SK-N-SH (cell line): ENCODE results near the gene TAMALIN. TPM values are rescaled to one million over a fixed set of nuclear protein-coding genes. Genes with fewer than 3 reads are reported as not detected.

Source experiments
- CTCF ChIA-PET: fragments of 300-600, 350-600 bp; formaldehyde crosslinking; extraction: SDS; loops from one replicate; lab custom pipeline; 2021; lab: Yijun Ruan, JAX
- POLR2A ChIA-PET: fragments of 350-600 bp; sonication (Branson Sonifier 250); formaldehyde crosslinking; extraction: SDS; loops from one replicate; lab custom pipeline; 2020; ENCODE audit warnings: antibody characterized with exemption, inconsistent platforms; lab: Yijun Ruan, JAX
- DNase-seq: peaks from one replicate; pipeline ENCODE4 v3.0.0; 2012
- H2AFZ ChIP-seq: fragments of 200-600 bp; sonication (generic); 2 replicates; pipeline ENCODE4 v1.8.1; 2016; ENCODE audit warnings: antibody characterized with exemption, mild to moderate bottlenecking, low read depth
- H3F3A ChIP-seq: fragments of 200-600 bp; sonication (generic); replicated peaks from 2 replicates; pipeline ENCODE3; 2016; ENCODE audit warnings: antibody characterized with exemption, mild to moderate bottlenecking; ENCODE audit not compliant: insufficient read depth
- H3K27ac ChIP-seq, 2 experiments: fragments of 200-500 bp in 1 of 2; fragments of 200-600 bp in 1 of 2; sonication (Bioruptor generic) in 1 of 2; sonication (generic), shearing (Covaris generic) in 1 of 2; 2 replicates each; pipeline versions ENCODE4 v1.5.1 to v1.6.1; 2014 to 2016; ENCODE audit warnings: low read depth in 2 of 2, inconsistent platforms in 1 of 2, low read length in 1 of 2, mild to moderate bottlenecking in 1 of 2, mixed read lengths in 1 of 2
- H3K27me3 ChIP-seq: fragments of 200-600 bp; sonication (generic), shearing (Covaris generic); 2 replicates; pipeline ENCODE4 v1.6.1; 2016; ENCODE audit warnings: mixed run types; ENCODE audit not compliant: insufficient read depth
- H3K36me3 ChIP-seq, 2 experiments: fragments of 200-500 bp in 1 of 2; fragments of 200-600 bp in 1 of 2; sonication (Bioruptor generic) in 1 of 2; sonication (generic) in 1 of 2; replicated peaks in 1 of 2; 2 replicates each; pipeline versions ENCODE3 to v1.5.1; 2014 to 2016; ENCODE audit warnings: low read length in 1 of 2, mild to moderate bottlenecking in 1 of 2; ENCODE audit not compliant: insufficient read depth in 2 of 2, control insufficient read depth in 1 of 2
- H3K4me1 ChIP-seq, 2 experiments: fragments of 200-500 bp in 1 of 2; fragments of 200-600 bp in 1 of 2; sonication (Bioruptor generic) in 1 of 2; sonication (generic), shearing (Covaris generic) in 1 of 2; 2 replicates each; pipeline versions ENCODE4 v1.5.1 to v1.6.1; 2014 to 2016; ENCODE audit warnings: low read depth in 1 of 2, low read length in 1 of 2, mixed run types in 1 of 2; ENCODE audit not compliant: insufficient read depth in 2 of 2, control insufficient read depth in 1 of 2
- H3K4me2 ChIP-seq: fragments of 200-600 bp; sonication (generic), shearing (Covaris generic); 2 replicates; pipeline ENCODE4 v1.6.1; 2017; ENCODE audit warnings: mixed run types
- H3K4me3 ChIP-seq, 2 experiments: fragments of 200-500 bp in 1 of 2; fragments of 200-600 bp in 1 of 2; sonication (Bioruptor generic) in 1 of 2; sonication (generic), shearing (Covaris generic) in 1 of 2; 2 replicates each; pipeline versions ENCODE4 v1.5.1 to v1.8.1; 2014 to 2016; ENCODE audit warnings: low read depth in 2 of 2, inconsistent platforms in 1 of 2, low read length in 1 of 2, mild to moderate bottlenecking in 1 of 2, mixed read lengths in 1 of 2, moderate library complexity in 1 of 2
- H3K79me2 ChIP-seq: fragments of 200-600 bp; sonication (generic); 2 replicates; pipeline ENCODE4 v1.8.1; 2017; ENCODE audit warnings: mild to moderate bottlenecking; ENCODE audit not compliant: insufficient read depth
- H3K9ac ChIP-seq: fragments of 200-600 bp; sonication (generic); 2 replicates; pipeline ENCODE4 v1.6.1; 2017; ENCODE audit warnings: mixed run types
- H3K9me2 ChIP-seq: fragments of 200-600 bp; sonication (generic); 2 replicates; pipeline ENCODE4 v1.6.1; 2017; ENCODE audit warnings: mixed run types
- H3K9me3 ChIP-seq: fragments of 200-600 bp; sonication (generic); 2 replicates; pipeline ENCODE4 v1.6.1; 2017; ENCODE audit warnings: mixed run types, mild to moderate bottlenecking, moderate library complexity
- H4K20me1 ChIP-seq: fragments of 200-600 bp; sonication (generic); 2 replicates; pipeline ENCODE4 v1.6.1; 2017; ENCODE audit warnings: mild to moderate bottlenecking, mixed run types; ENCODE audit not compliant: insufficient read depth
- CTCF ChIP-seq: fragments of 200-600 bp; sonication (generic); IDR thresholded peaks from 2 replicates; pipeline ENCODE4 v1.6.1; 2017; ENCODE audit warnings: antibody characterized with exemption, mild to moderate bottlenecking, moderate library complexity
- FOXJ3 ChIP-seq: sonication (generic); formaldehyde crosslinking; IDR thresholded peaks from 2 replicates; pipeline ENCODE4 v1.5.1; 2020; ENCODE audit warnings: mild to moderate bottlenecking, missing genetic modification reagents
- JUND ChIP-seq: IDR thresholded peaks from 2 replicates; pipeline ENCODE4 v1.4.0; 2012
- MEF2A ChIP-seq: IDR thresholded peaks from 2 replicates; pipeline ENCODE4 v1.4.0; 2012; ENCODE audit warnings: low read depth, borderline replicate concordance
- MXI1 ChIP-seq: IDR thresholded peaks from 2 replicates; pipeline ENCODE4 v1.6.1; 2012; ENCODE audit warnings: mild to moderate bottlenecking, low read depth, low read length, improper control_type of control experiment
- NFIC ChIP-seq: IDR thresholded peaks from 2 replicates; pipeline ENCODE4 v1.4.0; 2012; ENCODE audit warnings: borderline replicate concordance
- PBX3 ChIP-seq: IDR thresholded peaks from 2 replicates; pipeline ENCODE4; 2012
- POLR2AphosphoS5 ChIP-seq: IDR thresholded peaks from 2 replicates; pipeline ENCODE4 v1.6.1; 2012; ENCODE audit warnings: low read depth, low read length
- RCOR1 ChIP-seq: fragments of 150-350 bp; IDR thresholded peaks from 2 replicates; pipeline ENCODE4 v1.6.1; 2017; ENCODE audit warnings: antibody characterized with exemption, low read length
- REST ChIP-seq: IDR thresholded peaks from 2 replicates; pipeline ENCODE4 v1.6.1; 2012; ENCODE audit warnings: mild to moderate bottlenecking, low read depth, low read length, moderate library complexity
- RXRA ChIP-seq: IDR thresholded peaks from 2 replicates; pipeline ENCODE4 v1.4.0; 2012; ENCODE audit warnings: low read depth, mild to moderate bottlenecking, borderline replicate concordance
- TAF1 ChIP-seq: IDR thresholded peaks from 2 replicates; pipeline ENCODE4 v1.6.1; 2012; ENCODE audit warnings: low read depth, mild to moderate bottlenecking, low read length, moderate library complexity, borderline replicate concordance
- TCF12 ChIP-seq: IDR thresholded peaks from 2 replicates; pipeline ENCODE4 v1.4.0; 2012
- WGBS: methylation state at CpG from one replicate; pipeline ENCODE4 v1.1.6; 2017; ENCODE audit warnings: low lambda C conversion rate; 5-methylcytosine and 5-hydroxymethylcytosine counted together
- polyA plus RNA-seq, 3 experiments: library from polyadenylated mRNA; depleted of rRNA; stranded (reverse); fragments of >200 nt; gene quantifications; 2 replicates each; pipeline ENCODE4 v1.2.3, GENCODE V29; 2012

TAMALIN gene
- polyA plus RNA-seq, 1 of the 3 experiments (the other 2 are of a cell fraction): 2.4 TPM

GRCh38 chr12:51962737-51963136, 44.0 kb upstream of the TAMALIN start:
- no peak overlapping the region for H3K4me2 ChIP-seq
- H3K9ac ChIP-seq: no peak overlapping the region
- no peaks in the 10 kb centered on the region for H3K9me3 ChIP-seq
- no peak overlapping the region for H3K27ac ChIP-seq
- H3K9me2 ChIP-seq: no peaks in the 10 kb centered on the region
- H3K27me3 ChIP-seq: no peaks in the 10 kb centered on the region
- H2AFZ ChIP-seq: no peak overlapping the region
- peaks cover 29% of the 10 kb centered on the region for H3K79me2 ChIP-seq
- peaks cover 5% of the 10 kb centered on the region; the same call in 1 of the 2 replicates for H4K20me1 ChIP-seq
- no peaks in the 10 kb centered on the region for H3F3A ChIP-seq
- POLR2A ChIA-PET: no interaction called here
- no peaks in the 10 kb centered on the region for H3K36me3 ChIP-seq
- no peak for DNase-seq
- H3K4me3 ChIP-seq: no peak overlapping the region
- peaks cover 0 to 7% of the 10 kb centered on the region in 2 experiments; a peak in 1 of 4 replicates for H3K4me1 ChIP-seq
- CTCF ChIA-PET: interaction anchor here (0.7 to 3.7 kb wide), 8 partner anchors 8 to 68 kb away, joined by 3 to 25 read pairs (median 3); no protein-coding TSS in a partner anchor
- WGBS: 97% methylated on average over 3 of the region's 3 CpGs
- no peak for TF ChIP-seq TCF12
- TF ChIP-seq MEF2A: no peak
- TF ChIP-seq FOXJ3 (CRISPR knock-in tag): no peak
- no peak for TF ChIP-seq RXRA
- TF ChIP-seq POLR2AphosphoS5: no peak
- no peak for TF ChIP-seq JUND
- no peak for TF ChIP-seq RCOR1
- TF ChIP-seq, all 33 proteins: peak for 0

- Histone ChIP-seq H4K20me1 (0 out of 2 replicates have a peak, but pooled peaks cover 5% of the 10 kb centered on the region), H3K4me3 (no peak overlapping the region)
- WGBS: over 99% methylated on average over 4 of the region's 4 CpGs
Measured at GRCh38 chr12:51963477-51963876, 43.3 kb upstream of the TAMALIN start.

More at GRCh38 chr12:51963477-51963876, 43.3 kb upstream of the TAMALIN start:
- Histone ChIP-seq H3K9ac (no peak overlapping the region), H3K36me3 (no peaks in the 10 kb centered on the region), H3K27ac (no peak overlapping the region), H3K9me2 (no peaks in the 10 kb centered on the region), H3K79me2 (peaks cover 29% of the 10 kb centered on the region), H3K4me1 (peaks cover 0 to 7% of the 10 kb centered on the region in 2 experiments; a peak in 1 of 4 replicates), H3F3A (no peaks in the 10 kb centered on the region), H3K9me3 (no peaks in the 10 kb centered on the region), H3K27me3 (no peaks in the 10 kb centered on the region), H2AFZ (no peak overlapping the region), H3K4me2 (no peak overlapping the region)
- TF ChIP-seq MXI1 (no peak), CTCF (no peak), PBX3 (no peak), RXRA (no peak), JUND (no peak), NFIC (no peak), REST (no peak), TAF1 (no peak)
- DNase-seq: no peak
- ChIA-PET POLR2A (no interaction called here), CTCF (interaction anchor here (1.0 to 1.4 kb wide), 2 partner anchors 17 to 26 kb away, joined by 3 read pairs; no protein-coding TSS in a partner anchor)
